Spleen (tissue), 7 donors: ENCODE results near the gene NOTCH1.
A peak's percentile ranks its signal among the peaks of the same experiment; 100 is the strongest.

Source experiments
- CTCF ChIP-seq, 11 experiments: fragments of 200-600 bp in 7 of 11; fragments of 450-650 bp in 4 of 11; sonication (generic) in 4 of 11; IDR thresholded peaks in 8 of 11; conservative IDR thresholded peaks in 3 of 11; 1 replicate in 7 of 11; 2 replicates in 4 of 11; pipeline versions ENCODE4 v1.4.0 to v1.8.0; 2016 to 2021; ENCODE audit warnings: antibody characterized with exemption in 11 of 11, inconsistent platforms in 4 of 11, mild to moderate bottlenecking in 1 of 11
- POLR2A ChIP-seq, 3 donors: fragments of 450-650 bp; IDR thresholded peaks; one replicate each; pipeline ENCODE4 v1.5.1; 2017; ENCODE audit warnings: antibody characterized with exemption in 3 of 3, mild to moderate bottlenecking in 1 of 3
- POLR2AphosphoS5 ChIP-seq, 3 donors: sonication (generic); formaldehyde crosslinking; IDR thresholded peaks; one replicate each; pipeline ENCODE4 v1.5.1; 2017; ENCODE audit warnings: antibody characterized with exemption in 3 of 3
- donor health status: DM: no; HTN: no; CAD: no; lungs with moderate emphysema.
- donor health status: DM: no; HTN: no; CAD: no.
- donor health status: DM: no; HTN: no; CAD: no.

- TF ChIP-seq CTCF (IDR thresholded peaks at IDR 0.05 in 8 of 11, conservative IDR thresholded peaks at IDR 0.05 in 3 of 11): no peak
- TF ChIP-seq POLR2A (IDR thresholded peaks at IDR 0.05): no peak
- TF ChIP-seq POLR2AphosphoS5 (IDR thresholded peaks at IDR 0.05): peak in 1 of 3 donors; percentile 56
Measured at GRCh38 chr9:136504512-136505348, 41.1 kb downstream of the NOTCH1 start.
